HG03342 (cell line): Measurements from ENCODE around the gene LIME1.
"Not testable (repeated sequence)": the region's sequence is repeated elsewhere in the genome, so short reads cannot be mapped to it uniquely, and the experiment has no call there.

Experiments
- ATAC-seq: cut with Tn5 transposase; IDR thresholded peaks from one replicate; pipeline ENCODE4 v1.9.1; 2021; ENCODE audit warnings: mild to moderate bottlenecking, moderate library complexity; ENCODE audit not compliant: unreplicated experiment

The LIME1 gene

GRCh38 chr20:63769891-63770474 is 33.5 kb downstream of the LIME1 start:
- ATAC-seq = no peak

- no peak for ATAC-seq
Observed at GRCh38 chr20:63771046-63771707, 34.7 kb downstream of the LIME1 start.

GRCh38 chr20:63772781-63773518 is 36.5 kb downstream of the LIME1 start:
- no peak for ATAC-seq

DNA sequence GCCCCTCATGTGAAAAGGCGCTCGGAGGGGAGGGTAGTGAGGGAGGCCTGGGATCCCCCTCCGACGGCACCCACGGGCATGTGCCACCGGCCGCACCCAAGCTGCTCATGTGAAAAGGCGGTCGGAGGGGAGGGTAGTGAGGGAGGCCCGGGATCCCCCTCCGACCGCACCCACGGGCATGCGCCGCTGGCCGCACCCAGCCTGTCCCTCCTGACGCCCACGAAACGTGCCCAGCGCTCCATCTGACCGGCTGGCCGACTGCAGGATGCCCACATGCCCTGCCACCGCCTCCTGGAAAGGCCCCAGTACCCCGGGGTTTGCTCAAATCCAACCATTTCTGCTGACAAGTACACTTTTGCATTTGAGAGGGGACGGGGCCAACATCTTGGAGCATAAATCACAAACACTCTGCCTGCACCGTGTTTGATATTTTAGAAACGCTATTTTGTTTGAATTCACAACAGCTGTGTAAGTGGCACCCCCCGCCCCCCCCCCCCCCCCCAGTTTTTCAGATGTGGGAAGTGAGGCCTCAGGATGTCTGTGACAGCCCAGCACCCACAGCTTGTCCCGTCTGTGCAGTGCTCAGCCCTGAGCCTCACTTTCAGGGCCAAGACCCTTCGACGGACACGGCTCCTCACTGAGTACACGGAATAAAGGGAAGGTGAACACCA is 37.2 kb downstream of the LIME1 start:
- ATAC-seq = no peak

- ATAC-seq = no peak
Observed at GRCh38 chr20:63774306-63774705, 37.8 kb downstream of the LIME1 start.

DNA sequence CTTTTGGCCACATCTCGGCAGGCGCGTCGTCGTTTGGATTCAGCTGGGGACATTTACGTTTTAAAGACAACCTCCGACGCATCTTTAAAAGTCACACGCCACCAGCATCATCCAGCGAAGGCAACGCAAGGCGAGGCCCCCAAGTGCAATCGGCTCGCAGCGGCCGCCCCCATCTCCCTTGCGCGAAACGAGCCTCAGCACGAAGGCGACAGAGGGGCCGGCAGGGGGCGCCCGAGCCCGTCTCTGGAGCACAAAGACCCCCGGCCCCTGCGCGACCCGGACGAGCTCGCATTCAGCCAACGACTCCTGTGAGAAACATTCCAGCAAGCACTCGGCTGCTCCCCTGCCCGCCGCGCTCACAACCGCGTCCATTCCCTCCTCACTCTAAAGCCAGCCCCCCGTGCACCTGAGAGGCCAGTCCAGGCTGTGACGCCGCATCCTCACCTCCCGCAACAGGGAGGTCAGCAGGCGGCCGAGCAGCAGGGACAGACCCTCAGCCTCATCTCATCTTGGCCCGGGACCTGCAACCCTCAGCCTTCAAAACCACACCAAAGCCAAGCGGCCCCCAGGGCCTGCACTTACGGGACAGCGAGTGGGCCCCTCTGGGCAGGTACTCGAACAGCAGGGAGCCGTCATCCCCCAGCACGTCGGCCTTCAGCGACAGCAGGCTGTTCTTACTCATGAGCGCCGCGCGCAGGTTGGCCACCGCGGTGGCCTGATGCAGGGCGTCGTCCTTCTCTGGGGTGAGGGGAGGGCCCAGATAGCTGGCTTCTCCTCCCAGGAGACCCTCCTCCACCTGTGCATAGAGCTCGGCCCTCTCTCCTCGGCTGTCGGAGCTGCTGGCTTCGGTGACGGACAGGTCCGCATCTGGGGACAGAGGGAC is 38.9 kb downstream of the LIME1 start:
- no peak for ATAC-seq

DNA sequence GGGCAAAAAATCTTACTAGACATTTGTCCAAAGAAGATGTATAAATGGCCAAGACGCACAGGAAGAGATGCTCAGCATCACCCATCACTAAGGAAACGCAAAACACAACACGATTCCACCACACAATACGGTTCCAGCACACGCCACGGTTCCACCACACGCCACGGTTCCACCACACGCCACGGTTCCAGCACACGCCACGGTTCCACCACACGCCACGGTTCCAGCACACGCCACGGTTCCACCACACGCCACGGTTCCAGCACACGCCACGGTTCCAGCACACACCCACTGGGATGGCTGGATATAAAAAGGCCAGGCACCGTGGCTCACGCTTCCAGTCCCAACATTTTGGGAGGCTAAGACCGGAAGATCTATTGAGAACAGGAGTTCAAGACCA is 40.4 kb downstream of the LIME1 start:
- not testable (repeated sequence) for ATAC-seq

DNA sequence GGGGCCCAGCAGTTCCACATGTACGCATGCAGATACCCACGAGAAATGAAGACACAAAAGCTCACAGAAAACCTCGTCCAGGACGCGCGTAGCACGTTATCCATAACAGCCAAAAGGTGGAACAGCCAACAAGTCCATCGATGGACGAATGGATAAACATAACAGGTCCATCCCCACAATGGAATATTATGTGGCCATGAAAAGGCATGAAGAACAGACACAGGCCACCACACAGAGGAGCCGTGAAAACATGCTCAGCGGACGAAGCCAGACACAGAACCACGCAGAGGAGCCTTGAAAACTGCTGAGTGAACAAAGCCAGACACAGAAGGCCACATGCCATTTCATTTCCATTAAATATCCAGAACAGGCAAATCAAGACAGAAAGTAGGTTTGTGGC is 41.1 kb downstream of the LIME1 start:
- no peak for ATAC-seq

GRCh38 chr20:63778034-63778752 is 41.7 kb downstream of the LIME1 start:
- ATAC-seq = no peak

DNA sequence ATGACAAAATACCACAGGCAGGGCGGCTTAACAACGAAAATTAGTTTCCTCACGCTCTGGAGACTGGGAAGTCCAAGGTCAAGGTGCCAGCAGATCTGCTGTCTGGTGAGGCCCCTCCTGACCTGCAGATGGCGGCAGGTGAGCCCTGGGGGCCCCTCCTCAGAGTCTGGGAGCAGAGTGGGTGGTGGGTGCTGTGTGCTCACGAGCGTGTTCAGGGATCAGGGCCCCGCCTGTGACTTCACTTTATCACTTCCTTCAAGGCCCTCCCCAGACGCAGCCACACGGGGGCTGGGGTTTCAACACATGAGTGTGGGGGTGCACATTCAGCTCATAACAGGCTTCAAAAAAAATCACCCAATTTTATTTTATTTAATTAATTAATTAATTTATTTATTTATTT is 42.4 kb downstream of the LIME1 start:
- ATAC-seq = no peak

GRCh38 chr20:63781181-63781580 is 44.7 kb downstream of the LIME1 start:
- ATAC-seq = no peak

DNA sequence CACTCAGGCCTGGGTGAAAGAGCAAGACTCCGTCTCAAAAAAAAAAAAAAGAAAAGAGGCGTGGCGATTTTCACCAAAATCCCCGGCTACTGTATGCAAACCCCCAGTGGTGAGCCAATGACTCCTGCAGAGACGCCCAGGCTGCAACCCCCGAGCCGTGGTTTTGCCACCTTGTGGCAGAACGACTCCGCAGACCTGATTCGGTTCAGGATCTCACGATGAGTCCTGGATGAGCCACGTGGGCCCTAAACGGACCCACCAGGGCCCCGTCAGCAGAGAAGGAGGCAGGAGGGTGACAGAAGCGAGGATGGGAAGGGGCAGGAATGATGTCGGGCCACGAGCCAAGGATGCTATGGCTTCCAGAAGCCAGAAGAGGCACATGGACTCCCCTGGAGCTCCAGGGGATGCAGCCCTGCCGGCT is 45.6 kb downstream of the LIME1 start:
- no peak for ATAC-seq

GRCh38 chr20:63782521-63782971 is 46.1 kb downstream of the LIME1 start:
- ATAC-seq = no peak

- no peak for ATAC-seq
Observed at GRCh38 chr20:63783970-63784369, 47.5 kb downstream of the LIME1 start.

DNA sequence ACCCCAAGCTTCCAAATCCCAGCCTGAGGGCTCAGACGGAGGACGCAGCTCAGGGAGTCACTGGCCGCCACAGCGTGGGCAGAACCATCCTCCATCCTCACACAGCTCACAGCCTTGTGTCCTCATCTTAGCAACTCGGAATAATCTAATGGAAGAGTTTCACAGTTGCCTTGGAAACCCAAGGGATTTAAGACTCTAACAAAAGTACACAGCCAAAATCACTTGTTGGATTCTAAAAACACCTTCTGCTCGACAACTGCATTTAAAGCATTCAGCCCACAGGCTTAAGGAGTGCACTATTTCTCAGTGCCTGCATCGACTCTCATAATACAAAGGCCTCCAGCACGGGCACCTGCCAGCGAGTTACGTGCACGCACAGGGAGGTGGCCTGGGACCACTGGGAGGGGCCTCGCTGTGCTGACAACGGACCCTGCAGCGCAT is 49.2 kb downstream of the LIME1 start:
- no peak for ATAC-seq

- no peak for ATAC-seq
Observed at GRCh38 chr20:63787302-63787701, 50.8 kb downstream of the LIME1 start.

DNA sequence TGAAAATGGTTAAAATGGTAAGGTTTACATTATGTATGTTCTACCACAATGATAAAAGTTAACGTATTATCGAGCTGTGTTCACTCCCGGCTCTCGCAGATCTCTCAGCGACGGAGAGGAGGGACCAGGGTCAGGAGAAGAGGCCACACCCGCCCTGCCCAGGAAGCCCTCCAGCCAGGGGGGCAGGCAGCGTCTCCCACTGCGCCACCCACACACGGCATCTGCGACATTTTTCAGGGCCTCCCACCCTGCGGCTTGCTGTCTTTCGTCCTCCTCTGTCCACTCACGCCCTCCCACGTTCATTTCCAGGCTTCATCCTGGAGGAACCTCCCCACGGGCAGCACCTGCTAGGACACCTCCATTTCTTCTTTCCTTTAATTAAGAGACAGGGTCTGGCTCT is 51.3 kb downstream of the LIME1 start:
- ATAC-seq = no peak
